ENCODE results near the gene EFNA4. TPM values are rescaled to one million over a fixed set of nuclear protein-coding genes. Genes with fewer than 3 reads are reported as not detected.

Gene EFNA4
- total RNA-seq, 2 donors from 2014 or later = 15.9 to 17.9 TPM

GRCh38 chr1:155064111-155064831 lies 731 bp downstream of the EFNA4 start:
- H3K4me1 ChIP-seq (ENCODE audit: control insufficient read depth, insufficient read depth, low read length) = peaks cover 11% of the 10 kb centered on the region
- DNase-seq = peak; percentile 89
- peak overlapping the region; percentile 80 for H3K9ac ChIP-seq (ENCODE audit: extremely low read depth, low read length, poor library complexity, severe bottlenecking)
- Mint-ChIP-seq H3K27me3 (ENCODE audit: insufficient read depth) (peaks cover 5% of the 10 kb centered on the region), H3K27ac (peak overlapping the region; percentile 63), H3K36me3 (ENCODE audit: low read depth) (peaks cover 22% of the 10 kb centered on the region), H3K4me3 (peak overlapping the region; percentile 68), H3K9me3 (no peaks in the 10 kb centered on the region), H3K4me1 (peaks cover 14% of the 10 kb centered on the region)
- H3K27ac ChIP-seq (ENCODE audit: low read depth, low read length) = peak overlapping the region; percentile 89
- H3K9me3 ChIP-seq (ENCODE audit: control insufficient read depth, low read length) = no peaks in the 10 kb centered on the region
- peaks cover 7% of the 10 kb centered on the region for H3K27me3 ChIP-seq (ENCODE audit: control insufficient read depth, insufficient read depth, low read length, poor library complexity, severe bottlenecking)
- peak overlapping the region; percentile 93 for H3K4me3 ChIP-seq (ENCODE audit: low read length)
- peaks cover 13% of the 10 kb centered on the region for H3K36me3 ChIP-seq (ENCODE audit: control insufficient read depth, insufficient read depth, low read length)
- TF ChIP-seq CTCF (conservative IDR thresholded peaks at IDR 0.05) = no peak
- WGBS, 2 experiments (ENCODE audit: insufficient coverage in 1 of 2, insufficient read length in 1 of 2) = 0 to 7% methylated on average over 2 to 14 of the region's 14 CpGs

GRCh38 chr1:155064832-155065429 lies 1.4 kb downstream of the EFNA4 start:
- peak; percentile 68 for DNase-seq
- Histone ChIP-seq H3K4me3 (ENCODE audit: low read length) (peak overlapping the region; percentile 93), H3K36me3 (ENCODE audit: control insufficient read depth, insufficient read depth, low read length) (peaks cover 14% of the 10 kb centered on the region), H3K9ac (ENCODE audit: extremely low read depth, low read length, poor library complexity, severe bottlenecking) (no peak overlapping the region), H3K27me3 (ENCODE audit: control insufficient read depth, insufficient read depth, low read length, poor library complexity, severe bottlenecking) (peaks cover 7% of the 10 kb centered on the region), H3K4me1 (ENCODE audit: control insufficient read depth, insufficient read depth, low read length) (peaks cover 11% of the 10 kb centered on the region), H3K9me3 (ENCODE audit: control insufficient read depth, low read length) (no peaks in the 10 kb centered on the region), H3K27ac (ENCODE audit: low read depth, low read length) (no peak overlapping the region)
- no peak for TF ChIP-seq CTCF (conservative IDR thresholded peaks at IDR 0.05)
- peaks cover 14% of the 10 kb centered on the region for H3K4me1 Mint-ChIP-seq
- whole genome bisulfite sequencing, 2 experiments (ENCODE audit: insufficient coverage in 1 of 2, insufficient read length in 1 of 2) = 46 to 71% methylated on average over 1 to 5 of the region's 5 CpGs
- H3K27ac Mint-ChIP-seq = peak overlapping the region; percentile 63
- peaks cover 5% of the 10 kb centered on the region for H3K27me3 Mint-ChIP-seq (ENCODE audit: insufficient read depth)
- H3K4me3 Mint-ChIP-seq = peak overlapping the region; percentile 68
- H3K9me3 Mint-ChIP-seq = no peaks in the 10 kb centered on the region
- H3K36me3 Mint-ChIP-seq (ENCODE audit: low read depth) = peaks cover 23% of the 10 kb centered on the region

- Mint-ChIP-seq H3K4me1 (peaks cover 20% of the 10 kb centered on the region), H3K4me3 (no peak overlapping the region), H3K9me3 (no peaks in the 10 kb centered on the region), H3K27ac (no peak overlapping the region), H3K36me3 (ENCODE audit: low read depth) (peaks cover 23% of the 10 kb centered on the region), H3K27me3 (ENCODE audit: insufficient read depth) (peaks cover 12% of the 10 kb centered on the region)
- Histone ChIP-seq H3K27me3 (ENCODE audit: control insufficient read depth, insufficient read depth, low read length, poor library complexity, severe bottlenecking) (peaks cover 13% of the 10 kb centered on the region), H3K4me1 (ENCODE audit: control insufficient read depth, insufficient read depth, low read length) (peaks cover 20% of the 10 kb centered on the region), H3K9me3 (ENCODE audit: control insufficient read depth, low read length) (no peaks in the 10 kb centered on the region), H3K4me3 (ENCODE audit: low read length) (no peak overlapping the region), H3K36me3 (ENCODE audit: control insufficient read depth, insufficient read depth, low read length) (peaks cover 14% of the 10 kb centered on the region), H3K9ac (ENCODE audit: extremely low read depth, low read length, poor library complexity, severe bottlenecking) (no peak overlapping the region), H3K27ac (ENCODE audit: low read depth, low read length) (no peak overlapping the region)
- 89 to 97% methylated on average over 6 to 8 of the region's 8 CpGs for WGBS, 2 experiments (ENCODE audit: insufficient coverage in 1 of 2, insufficient read length in 1 of 2)
- DNase-seq = no peak
- no peak for TF ChIP-seq CTCF (conservative IDR thresholded peaks at IDR 0.05)
These were observed 3.2 kb downstream of the EFNA4 start for GRCh38 chr1:155066777-155067176.
